Measurements from ENCODE around the gene CRB3. TPM values are rescaled to one million over a fixed set of nuclear protein-coding genes. Genes with fewer than 3 reads are reported as not detected.

CRB3 gene
- total and polyA plus RNA-seq, 4 donors, result 19.2 to 38.7 (median 28.9) TPM

GRCh38 chr19:6514926-6515544 lies 51.0 kb downstream of the CRB3 start:
- no peak for DNase-seq (ENCODE audit: low spot score)
- Histone ChIP-seq H3K4me3 (ENCODE audit: low read depth in 1 of 3, low read length in 3 of 3) (no peak overlapping the region), H3K9ac (ENCODE audit: low read depth in 1 of 2, low read length in 2 of 2) (no peak overlapping the region), H3K27me3 (ENCODE audit: control insufficient read depth in 4 of 4, insufficient read depth in 4 of 4, low read length in 3 of 4) (no peaks in the 10 kb centered on the region), H3K27ac (ENCODE audit: low read depth in 1 of 2, low read length in 2 of 2) (no peak overlapping the region), H3K4me1 (ENCODE audit: control insufficient read depth in 4 of 4, insufficient read depth in 4 of 4, low read length in 3 of 4) (peaks cover 0 to 8% (median 6%) of the 10 kb centered on the region in 4 donors), H3K9me3 (ENCODE audit: control insufficient read depth in 4 of 4, low read length in 3 of 4) (no peaks in the 10 kb centered on the region), H3K36me3 (ENCODE audit: control insufficient read depth in 4 of 4, insufficient read depth in 3 of 4, low read depth in 1 of 4, low read length in 3 of 4) (no peaks in the 10 kb centered on the region)
- TF ChIP-seq RAD21 (IDR thresholded peaks at IDR 0.05) (no peak), YY1 (IDR thresholded peaks at IDR 0.05) (no peak), JUND (IDR thresholded peaks at IDR 0.05) (no peak), HNF4A (conservative IDR thresholded peaks at IDR 0.05) (no peak), TAF1 (conservative IDR thresholded peaks at IDR 0.05) (no peak), MAX (IDR thresholded peaks at IDR 0.05) (no peak)
- 91% methylated on average over 15 of the region's 15 CpGs for WGBS

GRCh38 chr19:6516018-6516658 lies 52.1 kb downstream of the CRB3 start:
- peak; percentile 85 for DNase-seq (ENCODE audit: low spot score)
- H3K36me3 ChIP-seq (ENCODE audit: control insufficient read depth in 4 of 4, insufficient read depth in 3 of 4, low read depth in 1 of 4, low read length in 3 of 4), result no peaks in the 10 kb centered on the region
- H3K27ac ChIP-seq (ENCODE audit: low read depth in 1 of 2, low read length in 2 of 2), result peak overlapping the region; percentile 16 to 38
- WGBS, result 5% methylated on average over 26 of the region's 26 CpGs
- H3K27me3 ChIP-seq (ENCODE audit: control insufficient read depth in 4 of 4, insufficient read depth in 4 of 4, low read length in 3 of 4), result no peaks in the 10 kb centered on the region
- peaks cover 0 to 8% (median 6%) of the 10 kb centered on the region in 4 donors for H3K4me1 ChIP-seq (ENCODE audit: control insufficient read depth in 4 of 4, insufficient read depth in 4 of 4, low read length in 3 of 4)
- H3K9ac ChIP-seq (ENCODE audit: low read depth in 1 of 2, low read length in 2 of 2), result peak overlapping the region in 1 of 2 donors; percentile 60
- no peaks in the 10 kb centered on the region for H3K9me3 ChIP-seq (ENCODE audit: control insufficient read depth in 4 of 4, low read length in 3 of 4)
- peak overlapping the region; percentile 33 to 52 (median 46) for H3K4me3 ChIP-seq (ENCODE audit: low read depth in 1 of 3, low read length in 3 of 3)
- TF ChIP-seq RXRA (IDR thresholded peaks at IDR 0.05) (peak in 1 of 2 donors; percentile 24), REST (IDR thresholded peaks at IDR 0.05) (peak; percentile 22), NR2F2 (IDR thresholded peaks at IDR 0.05) (no peak), SP1 (IDR thresholded peaks at IDR 0.05) (peak; percentile 86), CTCF (IDR thresholded peaks at IDR 0.05; ENCODE audit: low read depth, low read length, missing input control) (no peak), RAD21 (IDR thresholded peaks at IDR 0.05) (peak in 1 of 2 donors; percentile 15), HNF4A (conservative IDR thresholded peaks at IDR 0.05) (peak in 1 of 2 donors; percentile 6), EGR1 (IDR thresholded peaks at IDR 0.05; ENCODE audit: low read depth in 2 of 2) (peak in 1 of 2 donors; percentile 40), GABPA (IDR thresholded peaks at IDR 0.05 in 1 of 2, conservative IDR thresholded peaks at IDR 0.05 in 1 of 2) (peak in 1 of 2 donors; percentile 14)

Small RNAs within 50 kb of the gene (small RNA-seq; reads per million reads assigned to genes)
- gene AC010503.2, result not detected

Other genes starting within 250 kb of the CRB3 start
- gene MLLT1, start 184.3 kb upstream of the CRB3 start, total RNA-seq, result 1 to 10 TPM; 2.1 to 6.9 TPM
- 10 to 100 TPM in 1 of 2 donors, 1 to 10 TPM in 1; 7.7 to 15.6 TPM for gene MLLT1, start 184.3 kb upstream of the CRB3 start, polyA plus RNA-seq
- not detected for gene ACER1, start 130.7 kb upstream of the CRB3 start, total RNA-seq
- gene ACER1, start 130.7 kb upstream of the CRB3 start, polyA plus RNA-seq, result under 1 TPM in 1 of 2 donors, not detected in 1; 0.07 TPM
- gene CLPP, start 102.7 kb upstream of the CRB3 start, total RNA-seq, result 10 to 100 TPM; 25.6 to 33.9 TPM
- 10 to 100 TPM; 54.6 to 78.0 TPM for gene CLPP, start 102.7 kb upstream of the CRB3 start, polyA plus RNA-seq
- 10 to 100 TPM; 29.9 to 35.5 TPM for gene ALKBH7, start 91.5 kb upstream of the CRB3 start, total RNA-seq
- 10 to 100 TPM; 66.8 to 99.7 TPM for gene ALKBH7, start 91.5 kb upstream of the CRB3 start, polyA plus RNA-seq
- gene PSPN, start 88.3 kb upstream of the CRB3 start, total RNA-seq, result under 1 TPM; 0.61 to 0.75 TPM
- gene PSPN, start 88.3 kb upstream of the CRB3 start, polyA plus RNA-seq, result under 1 TPM; 0.51 to 0.63 TPM
- 10 to 100 TPM; 11.5 to 22.0 TPM for gene GTF2F1, start 71.1 kb upstream of the CRB3 start, total RNA-seq
- gene GTF2F1, start 71.1 kb upstream of the CRB3 start, polyA plus RNA-seq, result 10 to 100 TPM in 1 of 2 donors, 1 to 10 TPM in 1; 7.4 to 24.4 TPM
- 100 to 1,000 TPM in 1 of 2 donors, 10 to 100 TPM in 1; 58.7 to 132 TPM for gene KHSRP, start 39.5 kb upstream of the CRB3 start, total RNA-seq
- gene KHSRP, start 39.5 kb upstream of the CRB3 start, polyA plus RNA-seq, result 10 to 100 TPM in 1 of 2 donors, 1 to 10 TPM in 1; 8.0 to 73.6 TPM
- gene SLC25A41, start 30.5 kb upstream of the CRB3 start, total RNA-seq, result under 1 TPM in 1 of 2 donors, not detected in 1; 0.14 TPM
- under 1 TPM in 1 of 2 donors, not detected in 1; 0.16 TPM for gene SLC25A41, start 30.5 kb upstream of the CRB3 start, polyA plus RNA-seq
- gene SLC25A23, start 4.5 kb upstream of the CRB3 start, total RNA-seq, result 10 to 100 TPM; 25.3 to 34.6 TPM
- gene SLC25A23, start 4.5 kb upstream of the CRB3 start, polyA plus RNA-seq, result 10 to 100 TPM in 1 of 2 donors, 1 to 10 TPM in 1; 9.3 to 20.0 TPM
- gene DENND1C, start 17.5 kb downstream of the CRB3 start, total RNA-seq, result 1 to 10 TPM; 1.1 to 1.4 TPM
- gene DENND1C, start 17.5 kb downstream of the CRB3 start, polyA plus RNA-seq, result 1 to 10 TPM in 1 of 2 donors, under 1 TPM in 1; 0.99 to 1.5 TPM
- gene TUBB4A, start 38.0 kb downstream of the CRB3 start, total RNA-seq, result 1 to 10 TPM in 1 of 2 donors, under 1 TPM in 1; 0.25 to 1.6 TPM
- gene TUBB4A, start 38.0 kb downstream of the CRB3 start, polyA plus RNA-seq, result 1 to 10 TPM in 1 of 2 donors, under 1 TPM in 1; 0.28 to 1.9 TPM
- under 1 TPM in 1 of 2 donors, not detected in 1; 0.08 TPM for gene TNFSF9, start 66.8 kb downstream of the CRB3 start, total RNA-seq
- gene TNFSF9, start 66.8 kb downstream of the CRB3 start, polyA plus RNA-seq, result under 1 TPM in 1 of 2 donors, not detected in 1; 0.12 TPM
- gene CD70, start 126.9 kb downstream of the CRB3 start, total RNA-seq, result not detected
- not detected for gene CD70, start 126.9 kb downstream of the CRB3 start, polyA plus RNA-seq
- gene TNFSF14, start 205.9 kb downstream of the CRB3 start, total RNA-seq, result 10 to 100 TPM; 10.1 to 75.6 TPM
- 10 to 100 TPM in 1 of 2 donors, 1 to 10 TPM in 1; 6.5 to 14.7 TPM for gene TNFSF14, start 205.9 kb downstream of the CRB3 start, polyA plus RNA-seq

Data from liver (tissue), 10 donors.